Retinal pigment epithelial cell (primary cell): ENCODE results near the gene MNX1.

Source experiments
- DNase-seq: peaks from one replicate; pipeline ENCODE4 v3.0.0-alpha.2; 2010; ENCODE audit warnings: low read depth
- H3K4me3 ChIP-seq: 2 replicates; pipeline ENCODE4 v1.5.1; 2011; ENCODE audit warnings: mild to moderate bottlenecking, low read length, control low read depth, moderate library complexity
- TF ChIP-seq, protein P1 (sequence below): conservative IDR thresholded peaks from 2 replicates; pipeline ENCODE4 v1.5.1; 2011; ENCODE audit warnings: low read depth, low read length, control low read depth, inconsistent platforms

MNX1 gene

GRCh38 chr7:157033483-157034473 is 23.3 kb upstream of the MNX1 start:
- TF ChIP-seq, protein P1, sequence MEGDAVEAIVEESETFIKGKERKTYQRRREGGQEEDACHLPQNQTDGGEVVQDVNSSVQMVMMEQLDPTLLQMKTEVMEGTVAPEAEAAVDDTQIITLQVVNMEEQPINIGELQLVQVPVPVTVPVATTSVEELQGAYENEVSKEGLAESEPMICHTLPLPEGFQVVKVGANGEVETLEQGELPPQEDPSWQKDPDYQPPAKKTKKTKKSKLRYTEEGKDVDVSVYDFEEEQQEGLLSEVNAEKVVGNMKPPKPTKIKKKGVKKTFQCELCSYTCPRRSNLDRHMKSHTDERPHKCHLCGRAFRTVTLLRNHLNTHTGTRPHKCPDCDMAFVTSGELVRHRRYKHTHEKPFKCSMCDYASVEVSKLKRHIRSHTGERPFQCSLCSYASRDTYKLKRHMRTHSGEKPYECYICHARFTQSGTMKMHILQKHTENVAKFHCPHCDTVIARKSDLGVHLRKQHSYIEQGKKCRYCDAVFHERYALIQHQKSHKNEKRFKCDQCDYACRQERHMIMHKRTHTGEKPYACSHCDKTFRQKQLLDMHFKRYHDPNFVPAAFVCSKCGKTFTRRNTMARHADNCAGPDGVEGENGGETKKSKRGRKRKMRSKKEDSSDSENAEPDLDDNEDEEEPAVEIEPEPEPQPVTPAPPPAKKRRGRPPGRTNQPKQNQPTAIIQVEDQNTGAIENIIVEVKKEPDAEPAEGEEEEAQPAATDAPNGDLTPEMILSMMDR: no peak
- DNase-seq: no peak

DNA sequence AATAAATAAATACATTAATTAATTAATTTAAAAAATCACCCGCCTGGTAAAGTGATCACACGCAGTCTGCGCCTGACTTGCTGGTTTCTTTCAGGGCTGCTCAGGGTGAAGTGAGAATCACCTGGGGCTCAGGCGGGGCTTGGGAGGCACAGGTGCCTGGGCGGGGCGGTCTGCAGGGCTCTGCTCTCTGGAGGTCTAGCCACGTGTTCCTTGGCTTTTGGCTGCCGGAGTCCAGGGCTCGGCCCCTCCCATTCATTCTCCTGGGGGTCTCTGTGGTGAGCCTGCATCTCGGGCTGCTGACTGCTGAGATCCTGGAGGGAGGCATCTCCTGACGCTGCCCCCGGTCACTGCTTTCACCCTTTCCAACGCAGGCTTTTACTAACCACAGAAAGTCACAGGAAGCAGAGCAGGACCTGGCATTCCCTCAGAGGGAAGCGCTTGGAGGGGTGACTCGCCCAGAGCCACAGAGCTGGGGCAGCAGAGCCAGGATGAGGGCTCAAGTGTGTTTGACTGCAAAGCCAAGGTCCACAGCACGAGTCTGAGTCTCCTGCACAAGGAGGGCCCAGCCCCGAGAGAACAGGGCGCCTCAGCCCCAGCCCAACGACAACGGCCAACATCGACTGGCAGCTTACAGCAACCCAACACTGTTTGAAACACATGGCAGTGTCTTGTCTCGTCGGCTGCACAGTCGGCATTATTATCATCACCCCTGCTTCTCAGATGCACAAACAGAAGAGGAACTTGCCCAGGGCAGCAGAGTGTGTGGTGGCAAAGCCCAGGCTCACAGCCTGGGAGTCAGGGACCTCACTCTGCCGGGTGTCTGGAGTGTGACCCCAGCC is 22.4 kb upstream of the MNX1 start:
- TF ChIP-seq, protein P1: no peak
- H3K4me3 ChIP-seq: no peak overlapping the region
- no peak for DNase-seq

More at GRCh38 chr7:157033483-157034473, 23.3 kb upstream of the MNX1 start:
- no peak overlapping the region for H3K4me3 ChIP-seq

GRCh38 chr7:157032128-157032527 is 21.7 kb upstream of the MNX1 start:
- no peak for DNase-seq
- TF ChIP-seq, protein P1: no peak
- no peak overlapping the region for H3K4me3 ChIP-seq

GRCh38 chr7:157028199-157028903 is 17.9 kb upstream of the MNX1 start:
- TF ChIP-seq, protein P1: no peak
- H3K4me3 ChIP-seq: no peak overlapping the region
- DNase-seq: no peak

- DNase-seq: no peak
- TF ChIP-seq, protein P1: no peak
- no peak overlapping the region for H3K4me3 ChIP-seq
These were observed 17.2 kb upstream of the MNX1 start for GRCh38 chr7:157027568-157028198.

DNA sequence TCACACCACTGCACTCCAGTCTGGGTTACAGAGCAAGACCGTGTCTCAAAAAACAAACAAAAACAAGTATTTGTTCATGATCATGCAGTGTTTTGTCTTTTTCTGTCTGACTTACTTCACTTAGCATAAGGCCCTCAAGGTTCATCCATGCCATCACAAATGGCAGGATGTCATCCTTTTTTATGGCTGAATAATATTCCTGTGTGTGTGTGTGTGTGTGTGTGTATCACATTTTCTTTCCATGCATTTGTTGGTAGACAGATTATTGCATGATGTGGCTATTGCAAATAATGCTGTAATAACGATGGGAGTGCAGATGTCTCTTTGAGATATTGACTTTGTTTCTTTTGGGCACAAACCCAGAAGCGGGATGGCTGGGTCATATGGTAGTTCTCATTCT is 14.3 kb upstream of the MNX1 start:
- TF ChIP-seq, protein P1: no peak
- no peak for DNase-seq
- H3K4me3 ChIP-seq: no peak overlapping the region
